A549 treated with GW870086 at 1 μM for 4 hours (cell line): ENCODE results near the gene ZNF140. TPM values are rescaled to one million over a fixed set of nuclear protein-coding genes. Genes with fewer than 3 reads are reported as not detected.

ENCODE experiments used
- total RNA-seq: library from RNA; stranded (reverse); fragments of 200-300 nt; extraction: Qiagen RNA extraction; gene quantifications from 5 replicates; pipeline ENCODE4 v1.2.3, GENCODE V29; 2022; ENCODE audit warnings: low read depth

ZNF140 gene
- total RNA-seq: 8.0 to 11.3 TPM (median 8.5 TPM) in 5 replicates

GRCh38 chr12:133080368-133081158 lies at the start of gene ZNF140:
Gene ZNF140 (plus strand): TSS chr12:133080923. CDS start chr12:133081321, 398 bp downstream.

GRCh38 chr12:133037207-133038005 lies 43.3 kb upstream of the ZNF140 start, which contains the start of gene ZNF84:
Gene ZNF84 (plus strand): TSS chr12:133037509. CDS start chr12:133041468, 3,959 bp downstream.

GRCh38 chr12:133130038-133130807 lies 49.5 kb downstream of the ZNF140 start, which contains the start of the genes ZNF10 and ZNF891:
Gene ZNF10 (plus strand): TSS chr12:133130627. CDS start chr12:133144493, 13,866 bp downstream.
Gene ZNF891 (minus strand): TSS chr12:133130274. CDS start chr12:133121918, 8,356 bp downstream.

Other genes starting within 250 kb of the ZNF140 start
- 19.7 to 24.4 TPM (median 22.6 TPM) in 5 replicates for gene CHFR, start 193.3 kb upstream of the ZNF140 start, total RNA-seq
- gene ZNF605, start 124.6 kb upstream of the ZNF140 start, total RNA-seq: 2.6 to 3.6 TPM (median 3.2 TPM) in 5 replicates
- 7.0 to 12.7 TPM (median 8.5 TPM) in 5 replicates for gene ZNF26, start 94.6 kb upstream of the ZNF140 start, total RNA-seq
- 9.3 to 13.7 TPM (median 12.3 TPM) in 5 replicates for gene ZNF84, start 43.4 kb upstream of the ZNF140 start, total RNA-seq
- gene ZNF891, start 49.4 kb downstream of the ZNF140 start, total RNA-seq: 0.31 to 0.46 TPM (median 0.37 TPM) in 5 replicates
- gene ZNF10, start 49.7 kb downstream of the ZNF140 start, total RNA-seq: 1.1 to 2.1 TPM (median 1.6 TPM) in 5 replicates
- gene ZNF268, start 100.6 kb downstream of the ZNF140 start, total RNA-seq: 8.5 to 14.3 TPM (median 11.4 TPM) in 5 replicates
- not detected in 5 replicates for gene ANHX, start 155.0 kb downstream of the ZNF140 start, total RNA-seq